T-helper 1 cell treated with Interleukin-12 subunit alpha and Interleukin-12 subunit beta and Interleukin-4 antibody, amounts not matched to agents 30 ng/mL and 1 ng/mL, for 36 hours (primary cell): Measurements from ENCODE around the gene RADIL. TPM values are rescaled to one million over a fixed set of nuclear protein-coding genes. Genes with fewer than 3 reads are reported as not detected.
"Not testable (repeated sequence)": the region's sequence is repeated elsewhere in the genome, so short reads cannot be mapped to it uniquely, and the experiment has no call there.

Source experiments
- intact Hi-C: fragments of 100-400 bp; cut with micrococcal nuclease; formaldehyde crosslinking; loops from one replicate; pipeline ENCODE4 v1.15.1; 2024
- total RNA-seq: library from RNA; stranded (reverse); gene quantifications from 2 replicates; pipeline ENCODE4 v1.2.3, GENCODE V29; 2022

RADIL gene
- 0.15 TPM in 1 of 2 replicates, not detected in the other for total RNA-seq

DNA sequence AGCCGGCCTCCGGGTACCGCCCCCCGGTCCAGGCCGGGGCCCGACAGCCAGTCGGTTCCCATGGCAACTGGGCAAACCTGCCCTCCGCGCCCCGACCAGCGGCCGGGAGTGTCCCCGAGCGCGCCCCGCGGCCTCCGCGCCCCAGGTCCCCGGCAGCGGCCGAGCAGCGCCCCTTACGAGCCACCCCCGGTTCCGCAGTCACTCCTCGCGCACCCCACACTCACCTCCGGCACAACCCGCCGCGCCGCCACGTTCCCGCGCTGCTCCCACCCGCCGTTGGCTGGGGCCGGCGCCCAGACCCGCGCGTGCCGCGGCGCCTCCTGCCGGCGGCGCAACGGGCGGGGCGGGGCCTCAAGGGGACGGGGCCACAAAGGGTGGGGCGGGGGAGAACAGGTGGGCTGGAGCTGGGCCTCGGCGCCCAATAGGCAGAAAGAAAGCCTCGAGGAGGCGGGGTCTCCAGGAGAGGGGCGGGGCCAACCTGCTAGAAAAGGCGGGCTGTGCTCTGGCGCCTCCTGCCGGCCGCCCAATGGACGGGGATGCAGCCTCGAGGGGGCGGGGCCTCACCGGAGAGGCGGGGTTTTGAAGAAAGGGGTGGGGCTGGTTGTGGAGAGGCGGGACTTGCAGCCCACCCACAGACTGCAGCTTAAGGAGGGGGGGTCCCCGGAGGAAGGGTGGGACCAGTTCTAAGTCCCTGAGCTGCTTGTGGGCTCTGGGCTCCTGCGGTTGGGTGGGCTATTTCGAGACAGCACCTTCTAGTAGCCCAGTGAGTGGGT lies at the start of gene RADIL:
Gene RADIL (minus strand): TSS at position 345 of the 773 bp plus-strand sequence. CDS start 5,577 bp downstream, outside the sequence.
- intact Hi-C loops: loop anchor here (1.0 to 10.0 kb wide), 4 partner anchors 53 to 269 kb away; no protein-coding TSS in a partner anchor

- intact Hi-C loops: no loop called here
Measured at GRCh38 chr7:4931943-4932342, 48.4 kb upstream of the RADIL start.

GRCh38 chr7:4929005-4929404 lies 45.5 kb upstream of the RADIL start:
- intact Hi-C loops: no loop called here

DNA sequence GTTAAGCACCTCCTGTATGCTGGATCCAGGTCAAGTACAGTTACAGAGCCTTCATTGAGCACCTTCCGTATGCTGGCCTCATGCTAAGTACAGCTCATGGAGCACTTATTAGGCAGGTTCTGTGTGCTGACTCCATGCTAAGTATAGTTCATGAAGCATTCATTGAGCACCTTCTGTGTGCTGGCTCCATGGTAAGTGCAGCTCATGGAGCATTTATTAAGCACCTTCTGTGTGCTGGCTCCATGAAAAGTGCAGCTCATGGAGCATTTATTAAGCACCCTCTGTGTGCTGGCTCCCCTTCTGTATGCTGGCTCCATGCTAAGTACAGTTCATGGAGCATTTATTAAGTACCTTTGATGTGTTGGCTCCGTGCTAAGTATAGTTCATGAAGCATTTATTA lies 44.9 kb upstream of the RADIL start:
- intact Hi-C loops: no loop called here

DNA sequence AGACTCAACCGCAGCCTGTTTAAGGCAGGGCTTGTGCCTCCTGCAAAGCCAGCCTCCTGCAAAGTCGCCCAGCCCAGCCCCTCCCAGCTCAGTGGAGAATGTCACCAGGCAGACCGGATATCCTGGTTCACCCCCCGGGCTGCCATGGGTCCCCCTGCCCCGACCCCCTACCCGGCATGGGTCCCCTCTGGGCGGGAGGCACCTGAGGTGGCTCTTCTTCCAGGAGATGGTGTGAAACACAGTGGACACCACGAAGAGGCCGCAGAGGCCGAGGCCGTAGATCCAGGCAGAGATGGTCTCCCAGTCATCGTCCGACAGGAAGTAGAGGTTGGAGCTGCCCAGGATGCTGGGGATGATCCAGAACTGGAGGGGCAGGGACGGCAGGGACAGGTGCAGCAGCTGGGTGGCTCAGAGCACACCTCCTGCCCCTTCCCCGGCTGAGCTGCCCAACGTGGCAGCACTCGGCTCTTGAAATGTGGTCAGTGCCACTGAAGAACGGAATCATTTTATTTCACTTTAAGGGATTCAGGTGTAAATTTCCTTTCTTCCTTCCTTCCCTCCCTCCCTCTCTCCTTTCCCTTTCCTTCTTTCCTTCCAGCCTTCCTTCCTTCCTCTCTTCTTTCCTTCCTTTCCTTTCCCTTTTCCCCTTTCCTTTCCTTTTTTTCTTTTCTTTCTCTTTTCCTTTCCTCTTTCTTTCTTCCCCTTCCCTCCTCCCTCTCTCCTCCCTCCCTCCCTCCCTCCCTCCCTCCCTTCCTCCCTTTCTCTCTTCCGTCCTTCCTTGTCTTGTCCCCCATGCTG lies 36.7 kb upstream of the RADIL start:
- intact Hi-C loops: no loop called here

GRCh38 chr7:4916113-4916512 lies 32.6 kb upstream of the RADIL start:
- intact Hi-C loops: no loop called here

- intact Hi-C loops: no loop called here
Measured at GRCh38 chr7:4911111-4911828, 27.8 kb upstream of the RADIL start.

- intact Hi-C loops: no loop called here
Measured at GRCh38 chr7:4906682-4907081, 23.2 kb upstream of the RADIL start.

DNA sequence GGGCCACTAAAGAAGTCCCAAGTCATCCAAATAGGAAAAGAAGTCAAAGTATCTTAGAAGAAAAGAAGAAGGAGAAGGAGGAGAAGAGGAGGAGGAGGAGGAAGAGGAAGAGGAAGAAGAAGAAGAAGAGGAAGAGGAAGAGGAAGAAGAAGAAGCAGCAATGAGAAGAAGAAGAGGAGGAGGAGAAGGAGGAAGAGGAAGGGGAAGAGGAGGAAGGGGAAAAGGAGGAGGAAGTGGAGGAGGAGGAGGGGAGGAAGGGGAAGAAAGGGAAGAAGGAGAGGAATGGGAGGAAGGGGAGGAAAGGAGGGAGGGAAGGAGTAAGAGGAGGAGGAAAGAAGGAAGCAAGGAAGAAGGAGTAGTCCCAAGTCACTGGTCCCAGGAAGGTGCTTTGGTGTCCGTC lies 21.7 kb upstream of the RADIL start:
- intact Hi-C loops: no loop called here

GRCh38 chr7:4904346-4904745 lies 20.8 kb upstream of the RADIL start:
- intact Hi-C loops: no loop called here

DNA sequence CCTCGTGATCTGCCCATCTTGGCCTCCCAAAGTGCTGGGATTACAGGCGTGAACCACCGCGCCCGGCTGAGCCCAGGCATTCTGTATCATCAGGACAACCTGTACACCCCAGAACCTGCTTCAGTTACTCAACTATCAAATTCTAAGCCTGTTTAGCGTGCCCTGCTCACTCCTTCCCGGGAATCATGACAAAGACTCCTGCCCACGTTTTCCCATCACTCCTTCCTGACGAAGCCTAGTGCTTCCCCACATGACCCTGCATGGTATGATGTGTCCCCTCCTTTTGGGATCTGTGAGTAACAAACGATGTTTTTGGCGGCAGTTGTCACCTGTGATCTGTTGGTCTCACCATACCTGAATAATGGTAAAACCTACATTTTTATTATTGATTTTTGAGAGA lies 12.2 kb upstream of the RADIL start:
- intact Hi-C loops: no loop called here

- intact Hi-C loops: no loop called here
Measured at GRCh38 chr7:4894482-4894881, 11.0 kb upstream of the RADIL start.

GRCh38 chr7:4893929-4894475 lies 10.5 kb upstream of the RADIL start:
- intact Hi-C loops: no loop called here

DNA sequence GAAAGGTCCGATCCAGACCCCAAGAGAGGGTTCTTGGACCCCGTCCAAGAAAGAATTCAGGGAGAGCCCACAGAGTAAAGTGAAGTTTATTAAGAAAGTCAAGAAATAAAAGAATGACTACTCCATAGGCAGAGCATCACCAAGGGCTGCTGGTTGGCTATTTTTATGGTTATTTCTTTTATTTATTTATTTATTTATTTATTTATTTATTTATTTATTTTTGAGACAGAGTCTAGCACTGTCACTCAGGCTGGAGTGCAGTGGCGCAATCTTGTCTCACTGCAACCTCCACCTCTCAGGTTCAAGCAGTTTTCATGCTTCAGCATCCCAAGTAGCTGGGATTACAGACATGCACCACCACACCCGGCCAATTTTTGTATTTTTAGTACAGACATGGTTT lies 9.7 kb upstream of the RADIL start:
- intact Hi-C loops: not testable (repeated sequence)

DNA sequence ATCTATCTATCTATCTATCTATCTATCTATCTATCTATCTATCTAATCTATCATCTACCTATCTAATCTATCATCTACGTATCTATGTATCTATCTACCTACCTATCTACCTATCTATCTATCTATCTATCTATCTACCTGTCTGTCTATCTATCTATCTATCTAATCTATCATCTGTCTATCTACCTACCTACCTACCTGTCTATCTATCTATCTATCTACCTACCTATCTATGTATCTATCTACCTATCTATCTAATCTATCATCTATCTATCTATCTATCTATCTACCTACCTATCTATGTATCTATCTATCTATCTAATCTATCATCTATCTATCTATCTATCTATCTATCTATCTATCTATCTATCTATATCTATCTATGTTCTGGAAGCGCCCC lies 8.0 kb upstream of the RADIL start:
- intact Hi-C loops: not testable (repeated sequence)

GRCh38 chr7:4889682-4890081 lies 6.2 kb upstream of the RADIL start:
- intact Hi-C loops: loop anchor here (10.0 kb wide), 1 partner anchor 275 kb away; no protein-coding TSS in a partner anchor

DNA sequence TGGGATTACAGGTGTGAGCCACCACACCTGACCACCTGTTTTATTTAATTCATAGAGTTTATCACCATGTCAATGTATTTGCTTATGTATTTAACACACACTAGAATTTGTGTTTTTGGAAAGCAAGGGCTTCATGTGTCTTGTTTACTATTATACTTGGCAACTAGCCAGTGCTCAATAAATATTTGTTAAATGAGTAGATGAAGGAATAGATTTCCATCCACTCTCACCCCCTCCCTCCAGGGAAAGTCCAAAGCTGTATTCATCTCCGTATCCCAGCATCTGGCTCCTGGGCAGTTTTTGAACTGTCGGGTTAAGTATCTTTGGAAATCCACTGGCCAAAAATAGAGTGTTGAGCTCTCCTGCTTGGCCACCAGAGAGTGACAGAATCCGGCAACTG lies 4.6 kb upstream of the RADIL start:
- intact Hi-C loops: loop anchor here (10.0 kb wide), 1 partner anchor 273 kb away; no protein-coding TSS in a partner anchor

GRCh38 chr7:4886671-4887070 lies 3.2 kb upstream of the RADIL start:
- intact Hi-C loops: loop anchor here (10.0 kb wide), 1 partner anchor 272 kb away; no protein-coding TSS in a partner anchor

DNA sequence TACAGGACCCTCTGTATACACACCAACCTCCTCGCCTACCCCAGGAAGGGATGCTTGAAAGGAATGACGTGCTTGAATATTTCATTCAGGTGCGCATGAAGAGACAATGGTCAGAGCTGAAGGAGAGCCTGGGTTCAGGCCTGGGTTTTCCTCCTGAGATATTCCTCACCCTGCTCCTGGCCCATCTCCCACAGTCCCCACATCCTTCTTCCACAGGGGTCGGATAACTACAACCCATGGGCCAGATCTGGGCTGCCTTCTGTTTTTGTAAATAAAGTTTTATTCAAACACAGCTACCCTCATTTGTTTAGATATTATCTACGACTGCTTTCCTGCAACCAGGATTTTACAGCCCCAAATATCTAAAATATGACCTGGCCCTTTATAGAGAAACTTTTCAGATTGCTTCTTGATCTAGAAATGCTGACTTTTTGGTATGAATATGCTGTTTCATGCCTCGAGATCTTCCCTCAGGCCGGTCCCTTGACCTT lies 1.8 kb upstream of the RADIL start:
- intact Hi-C loops: loop anchor here (10.0 kb wide), 1 partner anchor 271 kb away; no protein-coding TSS in a partner anchor

GRCh38 chr7:4884164-4884563 lies 648 bp upstream of the RADIL start:
- intact Hi-C loops: loop anchor here (10.0 kb wide), 1 partner anchor 269 kb away; no protein-coding TSS in a partner anchor

DNA sequence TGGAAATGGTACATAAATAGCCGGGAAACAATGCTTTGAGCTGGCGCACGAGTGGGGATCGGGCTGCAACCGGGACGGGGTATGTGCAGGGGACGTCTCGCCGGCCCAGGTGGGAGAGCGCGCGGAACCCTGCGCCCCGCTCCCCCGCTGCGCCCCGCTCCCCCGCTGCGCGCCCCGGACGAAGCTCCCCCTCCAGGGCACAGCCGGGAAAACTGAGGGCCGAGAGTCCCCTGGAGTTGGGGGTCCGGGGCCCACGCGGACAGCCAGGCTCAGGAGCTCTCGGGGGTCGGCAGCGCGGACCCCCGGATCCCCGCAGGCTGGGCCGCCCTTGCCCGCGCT lies 514 bp downstream of the RADIL start:
- intact Hi-C loops: loop anchor here (1.0 to 10.0 kb wide), 4 partner anchors 52 to 268 kb away; no protein-coding TSS in a partner anchor
